Right lobe of liver (tissue), 4 donors: ENCODE data around the gene REST.

Source experiments
- POLR2A ChIP-seq: fragments of 450-650 bp; IDR thresholded peaks from one replicate; pipeline ENCODE4 v1.6.1; 2017; ENCODE audit warnings: antibody characterized with exemption, mild to moderate bottlenecking
- TF ChIP-seq, protein P1 (sequence below), 4 donors: fragments of 200-600 bp in 3 of 4; fragments of 450-650 bp in 1 of 4; IDR thresholded peaks; one replicate each; pipeline versions ENCODE4 v1.5.1 to v1.8.0; 2016 to 2022; ENCODE audit warnings: antibody characterized with exemption in 4 of 4, mild to moderate bottlenecking in 2 of 4
- donor health status: DM: no; HTN: no; CAD: no.
- donor health status: DM: no; HTN: no; CAD: no.
- donor health status: DM: no; HTN: yes; CAD: no.

DNA sequence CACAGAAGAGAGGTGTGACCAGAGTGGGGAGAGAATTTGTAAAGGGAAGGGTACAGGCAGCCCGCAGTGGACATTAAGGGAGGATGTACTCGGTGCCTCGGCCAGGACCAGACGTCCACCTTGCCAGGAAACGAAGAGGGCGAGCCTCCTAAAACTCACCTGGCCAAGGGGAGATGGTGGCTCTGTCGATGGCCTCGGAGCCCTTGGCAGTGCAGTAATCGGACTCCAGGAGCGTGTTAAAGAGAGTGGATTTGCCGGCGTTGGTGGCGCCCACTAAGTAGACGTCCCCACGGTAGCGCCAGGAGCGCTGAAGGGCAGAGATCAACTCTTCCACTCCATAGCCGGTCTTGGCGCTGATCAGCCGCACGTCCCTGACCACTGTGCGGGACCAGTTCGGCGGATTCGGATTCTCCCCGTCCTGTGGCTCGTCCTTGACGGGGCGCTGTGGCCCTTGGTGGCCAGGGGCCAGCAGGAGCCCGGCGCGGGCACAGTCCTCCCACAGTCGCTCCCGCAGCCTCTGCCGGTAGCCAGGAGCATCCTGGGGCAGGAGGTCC, 68.7 kb downstream of the REST start:
- TF ChIP-seq, protein P1, sequence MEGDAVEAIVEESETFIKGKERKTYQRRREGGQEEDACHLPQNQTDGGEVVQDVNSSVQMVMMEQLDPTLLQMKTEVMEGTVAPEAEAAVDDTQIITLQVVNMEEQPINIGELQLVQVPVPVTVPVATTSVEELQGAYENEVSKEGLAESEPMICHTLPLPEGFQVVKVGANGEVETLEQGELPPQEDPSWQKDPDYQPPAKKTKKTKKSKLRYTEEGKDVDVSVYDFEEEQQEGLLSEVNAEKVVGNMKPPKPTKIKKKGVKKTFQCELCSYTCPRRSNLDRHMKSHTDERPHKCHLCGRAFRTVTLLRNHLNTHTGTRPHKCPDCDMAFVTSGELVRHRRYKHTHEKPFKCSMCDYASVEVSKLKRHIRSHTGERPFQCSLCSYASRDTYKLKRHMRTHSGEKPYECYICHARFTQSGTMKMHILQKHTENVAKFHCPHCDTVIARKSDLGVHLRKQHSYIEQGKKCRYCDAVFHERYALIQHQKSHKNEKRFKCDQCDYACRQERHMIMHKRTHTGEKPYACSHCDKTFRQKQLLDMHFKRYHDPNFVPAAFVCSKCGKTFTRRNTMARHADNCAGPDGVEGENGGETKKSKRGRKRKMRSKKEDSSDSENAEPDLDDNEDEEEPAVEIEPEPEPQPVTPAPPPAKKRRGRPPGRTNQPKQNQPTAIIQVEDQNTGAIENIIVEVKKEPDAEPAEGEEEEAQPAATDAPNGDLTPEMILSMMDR (IDR thresholded peaks at IDR 0.05): no peak
- TF ChIP-seq POLR2A: no peak
